ENCODE measurements around the gene PSMD5. TPM values are rescaled to one million over a fixed set of nuclear protein-coding genes. Genes with fewer than 3 reads are reported as not detected.

PSMD5 gene
- total RNA-seq, 1 donor from 2014 or later, result 38.4 TPM

Other genes starting within 250 kb of the PSMD5 start
- gene MEGF9, start 128.5 kb downstream of the PSMD5 start, total RNA-seq, result 16.5 and 28.0 TPM in 2 replicates
- gene FBXW2, start 49.5 kb downstream of the PSMD5 start, total RNA-seq, result 24.3 and 43.9 TPM in 2 replicates
- 8.0 and 21.4 TPM in 2 replicates for gene PHF19, start 34.3 kb upstream of the PSMD5 start, total RNA-seq
- 3.4 and 16.0 TPM in 2 replicates for gene TRAF1, start 83.9 kb upstream of the PSMD5 start, total RNA-seq
- gene C5, start 207.4 kb upstream of the PSMD5 start, total RNA-seq, result 0.87 and 2.6 TPM in 2 replicates
- 6.2 and 6.4 TPM in 2 replicates for gene CNTRL, start 232.0 kb upstream of the PSMD5 start, total RNA-seq